NCI-H146 (cell line): ENCODE measurements around the gene PMM2.
"Not testable (repeated sequence)": the region's sequence is repeated elsewhere in the genome, so short reads cannot be mapped to it uniquely, and the experiment has no call there.

Experiments used
- DNase-seq: peaks from one replicate; lab custom pipeline; 2025; lab: John Stamatoyannopoulos, UW

Gene PMM2

DNA sequence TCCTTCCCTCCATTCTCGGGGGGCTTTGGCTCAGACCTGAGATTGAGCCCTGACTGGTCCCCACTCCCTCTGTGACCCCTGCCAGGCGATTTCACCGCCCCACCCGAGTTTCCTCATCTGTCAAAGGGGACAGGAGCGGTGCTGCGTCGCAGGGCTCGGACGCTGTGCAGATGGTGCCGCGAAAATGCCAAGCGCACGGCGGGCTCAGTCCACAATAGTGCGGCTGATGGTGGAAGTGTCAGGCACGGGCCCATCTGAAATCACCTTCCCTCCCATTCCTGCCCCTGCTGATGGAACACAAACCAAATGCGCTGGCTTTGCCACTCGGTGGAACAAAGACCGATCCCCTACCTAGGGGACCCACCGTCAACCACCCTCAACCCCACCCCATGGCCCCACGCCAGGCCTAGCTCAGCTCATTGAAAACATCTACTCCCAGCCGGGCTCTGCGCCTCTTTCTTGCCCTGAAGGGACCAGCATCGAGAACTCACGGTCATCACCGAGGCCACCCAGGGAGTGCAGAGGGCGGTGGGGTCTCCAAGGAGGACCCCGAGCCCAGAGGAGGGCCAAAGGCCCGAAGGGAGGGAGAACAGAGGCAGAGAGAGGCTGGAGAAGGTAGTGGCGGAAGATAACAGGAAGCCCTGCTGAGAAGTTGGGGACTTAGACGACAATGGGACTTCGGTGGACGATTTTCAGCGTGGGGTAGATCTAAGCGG, 69.7 kb downstream of the PMM2 start:
- peak; percentile 33 for DNase-seq

DNA sequence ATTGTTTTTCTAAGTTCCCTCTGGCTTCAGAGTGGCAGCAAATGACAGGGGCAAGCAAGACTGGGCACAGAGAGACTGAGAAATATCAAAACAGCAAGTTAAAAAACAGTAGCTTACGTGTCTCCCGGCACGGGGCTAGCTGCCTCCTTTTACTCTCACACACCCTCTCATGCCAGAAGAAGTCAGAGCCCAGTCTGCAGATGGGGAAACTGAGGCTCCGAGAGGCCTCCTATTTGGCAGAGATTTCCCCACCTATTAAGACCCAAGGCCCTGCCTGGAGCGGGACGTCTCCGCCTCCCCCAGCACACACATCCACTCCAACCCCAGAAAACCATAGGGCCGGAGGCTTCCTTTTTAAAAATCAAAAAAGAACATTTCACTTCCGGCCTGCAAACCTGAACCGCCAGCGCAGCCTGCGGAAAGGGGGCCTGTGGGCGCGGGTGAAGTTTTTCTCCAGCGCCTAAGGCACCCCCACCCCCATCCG, 70.3 kb downstream of the PMM2 start:
- no peak for DNase-seq

DNA sequence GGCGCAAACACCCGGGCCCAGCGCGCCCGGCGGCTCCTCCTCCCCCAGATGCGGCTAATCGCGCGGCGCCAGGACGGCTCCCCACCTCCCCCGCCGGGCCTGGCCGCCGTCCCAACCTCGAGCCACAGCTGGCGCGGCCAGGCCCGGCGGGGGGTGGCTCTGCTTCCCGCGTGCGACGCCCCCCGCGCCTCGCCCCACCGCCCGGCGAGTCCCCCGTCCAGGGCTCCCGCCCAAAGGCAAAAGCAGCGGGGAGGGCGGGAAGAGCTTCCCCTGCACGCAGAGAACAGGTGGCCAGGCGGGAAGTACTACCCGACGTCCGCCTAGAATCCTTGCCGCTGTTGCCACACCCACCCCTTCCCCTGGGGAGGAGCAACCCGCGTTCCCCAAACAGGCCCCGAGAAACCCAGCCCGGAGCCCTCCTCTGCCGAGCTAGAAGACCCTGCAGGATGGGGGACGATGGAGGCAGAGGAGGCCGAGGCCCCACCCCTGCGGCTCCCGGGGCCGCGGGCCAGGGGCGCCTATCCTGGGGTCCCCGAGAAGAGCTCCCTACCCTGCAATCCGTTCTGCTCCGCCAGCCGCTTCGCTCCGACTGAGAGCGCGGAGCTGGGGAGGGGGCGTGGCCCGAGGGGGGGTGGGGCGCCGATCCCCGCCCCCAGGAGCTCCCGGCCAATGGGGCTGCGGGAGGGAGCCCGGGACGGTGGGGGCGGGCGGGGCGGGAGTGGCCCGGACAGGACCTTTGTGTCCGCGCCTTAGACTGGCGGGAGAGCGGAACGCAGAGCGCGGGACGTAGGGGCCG, 71.0 kb downstream of the PMM2 start, which contains the start of gene CARHSP1:
TSS of gene CARHSP1 (minus strand) at position 591 of the 796 bp plus-strand sequence. CDS start 9,678 bp downstream, outside the sequence.
- DNase-seq: peak; percentile 97

DNA sequence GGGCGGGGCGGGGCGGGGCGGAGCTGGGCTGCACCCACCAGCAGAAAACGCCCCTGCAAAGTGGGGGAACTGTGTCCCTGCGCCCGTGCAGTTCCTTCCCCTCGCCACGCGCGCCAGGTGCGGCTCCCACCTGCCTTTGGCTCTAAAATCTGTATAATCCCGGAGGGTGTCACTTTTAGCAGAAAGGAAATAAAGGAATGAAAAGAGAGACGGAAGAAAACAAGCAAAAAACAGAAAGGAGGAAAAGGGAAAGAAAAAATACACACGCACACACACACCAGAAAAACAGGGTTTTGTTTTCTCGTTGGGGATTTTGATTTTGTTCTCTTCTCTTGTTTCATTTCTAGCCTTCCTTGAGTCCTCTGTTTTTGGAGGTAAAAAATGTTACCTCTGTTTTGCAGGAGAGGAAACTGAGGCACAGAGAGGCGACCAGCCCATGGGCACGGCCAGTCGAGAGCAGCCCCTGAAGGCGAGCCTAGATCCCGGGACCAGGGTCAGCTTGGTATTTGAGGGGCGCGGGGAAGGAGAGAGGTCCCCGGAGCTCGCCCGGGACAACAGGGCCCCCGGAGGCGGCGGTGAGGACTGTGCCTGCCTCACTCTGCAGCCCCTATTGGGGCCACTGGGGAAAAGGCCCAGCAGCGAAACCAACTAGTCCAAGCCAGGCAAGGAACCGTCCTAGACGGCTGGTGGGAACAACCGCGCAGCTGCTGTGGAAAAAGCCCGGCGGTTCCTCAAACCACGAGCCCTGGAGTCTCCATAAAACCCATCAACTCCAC, 71.8 kb downstream of the PMM2 start:
- no peak for DNase-seq

DNA sequence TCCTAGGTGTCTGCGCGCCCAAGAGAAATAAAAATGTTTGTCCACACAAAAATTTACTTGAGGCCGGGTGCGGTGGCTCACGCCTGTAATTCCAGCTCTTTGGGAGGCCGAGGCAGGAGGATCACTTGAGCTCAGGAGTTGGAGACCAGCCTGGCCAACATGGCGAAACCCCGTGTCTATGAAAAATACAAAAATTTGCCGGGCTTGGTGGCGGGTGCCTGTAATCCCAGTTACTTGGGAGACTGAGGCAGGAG, 72.3 kb downstream of the PMM2 start:
- DNase-seq: not testable (repeated sequence)

DNA sequence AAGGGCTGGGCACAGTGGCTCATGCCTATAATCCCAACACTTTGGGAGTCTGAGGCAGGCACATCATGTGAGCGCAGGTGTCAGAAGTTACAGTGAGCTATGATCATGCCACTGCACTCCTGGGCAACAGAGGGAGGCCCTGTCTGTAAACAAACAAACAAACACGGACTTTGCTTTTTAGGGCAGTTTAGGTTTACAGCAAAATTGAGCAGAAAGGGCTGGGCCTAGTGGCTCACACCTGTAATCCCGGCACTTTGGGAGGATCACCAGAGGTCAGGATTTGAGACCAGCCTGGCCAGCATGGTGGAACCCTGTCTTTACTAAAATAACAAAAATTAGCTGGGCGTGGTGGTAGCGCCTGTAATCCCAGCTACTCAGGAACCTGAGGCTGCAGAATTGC, 74.4 kb downstream of the PMM2 start:
- DNase-seq: no peak

DNA sequence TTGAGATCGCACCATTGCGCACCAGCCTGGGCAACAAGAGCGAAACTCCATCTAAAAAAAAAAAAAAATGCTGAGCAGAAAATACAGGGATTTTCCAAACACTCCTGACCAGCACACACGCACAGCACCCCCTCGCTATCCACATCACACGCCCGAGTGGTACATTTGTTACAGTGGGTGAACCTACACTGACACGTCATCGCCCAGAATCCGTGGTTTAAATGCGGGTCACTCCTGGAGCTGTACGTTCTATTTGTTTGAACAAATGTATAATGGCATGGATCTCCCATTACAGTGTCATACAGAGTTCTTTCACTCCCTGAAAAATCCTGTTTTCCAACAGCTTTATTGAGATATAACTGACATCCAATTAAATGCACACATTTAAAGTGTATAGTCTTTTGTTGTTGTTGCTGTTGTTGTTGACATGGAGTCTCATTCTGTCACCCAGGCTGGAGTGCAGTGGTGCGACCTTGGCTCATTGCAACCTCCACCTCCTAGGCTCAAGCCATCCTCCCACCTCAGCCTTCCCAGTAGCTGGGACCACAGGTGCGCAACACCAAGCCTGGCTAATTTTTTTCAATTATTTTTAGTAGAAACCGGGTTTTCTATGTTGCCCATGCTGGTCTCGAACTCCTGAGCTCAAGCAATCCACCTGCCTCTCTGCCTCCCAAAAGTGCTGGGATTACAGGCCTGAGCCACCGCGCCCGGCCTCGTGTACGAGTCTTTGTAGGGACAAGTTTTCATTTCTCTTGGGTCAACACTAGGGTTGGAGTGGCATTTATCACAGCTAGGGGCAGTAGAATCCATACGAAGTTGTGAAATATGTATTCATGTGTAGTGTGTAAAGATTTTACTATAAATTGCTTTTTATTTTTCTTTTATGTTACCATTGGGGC, 75.6 kb downstream of the PMM2 start:
- no peak for DNase-seq

DNA sequence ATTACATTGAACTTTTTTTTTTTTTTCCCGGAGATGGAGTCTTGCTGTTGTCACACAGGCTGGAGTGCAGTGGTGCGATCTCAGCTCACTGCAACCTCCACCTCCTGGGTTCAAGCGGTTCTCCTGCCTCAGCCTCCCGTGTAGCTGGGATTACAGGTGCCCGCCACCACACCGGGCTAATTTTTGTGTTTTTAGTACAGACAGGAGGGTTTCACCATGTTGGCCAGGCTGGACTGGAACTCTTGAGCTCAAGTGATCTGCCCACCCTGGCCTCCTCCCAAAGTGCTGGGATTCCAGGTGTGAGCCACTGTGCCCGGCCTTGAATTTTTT, 76.2 kb downstream of the PMM2 start:
- not testable (repeated sequence) for DNase-seq

DNA sequence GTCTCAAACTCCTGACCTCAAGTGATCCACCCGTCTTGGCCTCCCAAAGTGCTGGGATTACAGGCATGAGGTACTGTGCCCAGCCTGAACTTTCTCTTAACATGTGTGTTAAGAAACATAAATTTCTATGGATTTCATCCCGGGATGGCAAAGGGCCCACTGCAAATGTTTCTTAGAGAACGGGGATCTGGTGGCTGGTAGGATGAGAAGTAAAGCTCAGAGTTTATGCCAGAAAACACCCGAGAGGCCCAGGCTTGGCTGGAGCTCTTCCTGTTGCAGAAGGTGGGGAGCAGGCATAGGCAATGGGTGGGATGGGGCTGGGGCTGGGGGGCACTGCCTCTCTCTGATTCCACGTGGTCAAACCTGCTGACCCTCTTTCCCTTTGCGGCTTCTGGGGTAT, 76.7 kb downstream of the PMM2 start:
- no peak for DNase-seq

DNA sequence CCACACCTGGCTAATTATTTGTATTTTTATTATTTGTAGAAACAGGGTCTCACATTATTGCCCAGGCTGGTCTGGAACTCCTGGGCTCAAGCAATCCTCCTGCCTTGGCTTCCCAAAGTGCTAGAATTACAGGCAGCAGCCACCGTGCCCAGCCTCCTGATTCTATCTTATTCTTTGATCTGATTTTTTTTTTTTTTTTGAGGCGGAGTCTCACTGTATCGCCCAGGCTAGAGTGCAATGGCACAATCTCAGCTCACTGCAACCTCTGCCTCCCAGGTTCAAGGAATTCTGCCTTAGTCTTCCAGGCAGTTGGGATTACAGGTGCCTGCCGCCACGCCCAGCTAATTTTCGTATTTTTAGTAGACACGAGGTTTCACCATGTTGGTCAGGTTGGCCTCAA, 77.7 kb downstream of the PMM2 start:
- not testable (repeated sequence) for DNase-seq

DNA sequence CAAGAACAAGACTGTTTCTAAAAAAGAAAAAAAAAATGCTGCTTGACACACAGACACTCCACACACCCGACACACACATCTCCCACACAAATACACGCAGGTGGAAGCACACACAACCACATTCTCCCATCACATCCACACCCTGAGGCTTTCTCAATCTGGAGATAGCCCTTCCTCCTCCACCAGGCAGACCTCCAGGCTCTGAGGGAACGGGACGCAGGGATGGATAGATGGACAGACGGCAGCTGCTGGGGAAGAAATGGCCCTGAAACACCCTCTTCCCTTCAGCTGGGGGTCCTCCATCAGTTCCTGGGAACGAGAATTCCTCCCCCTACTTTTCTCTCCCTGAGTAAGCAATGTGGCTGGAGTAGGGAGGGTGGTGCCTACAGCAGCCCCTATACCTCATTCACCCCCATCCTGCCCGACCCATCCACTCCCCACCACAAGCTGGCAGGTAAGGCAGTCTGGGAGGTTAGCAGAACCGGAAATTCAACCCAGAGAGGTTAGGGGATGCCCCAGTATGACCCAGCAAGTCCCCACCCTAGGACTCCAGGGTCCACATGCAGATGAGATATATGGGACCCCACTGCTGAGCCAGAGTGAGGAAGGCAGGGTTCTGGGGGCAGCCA, 80.4 kb downstream of the PMM2 start:
- DNase-seq: no peak

DNA sequence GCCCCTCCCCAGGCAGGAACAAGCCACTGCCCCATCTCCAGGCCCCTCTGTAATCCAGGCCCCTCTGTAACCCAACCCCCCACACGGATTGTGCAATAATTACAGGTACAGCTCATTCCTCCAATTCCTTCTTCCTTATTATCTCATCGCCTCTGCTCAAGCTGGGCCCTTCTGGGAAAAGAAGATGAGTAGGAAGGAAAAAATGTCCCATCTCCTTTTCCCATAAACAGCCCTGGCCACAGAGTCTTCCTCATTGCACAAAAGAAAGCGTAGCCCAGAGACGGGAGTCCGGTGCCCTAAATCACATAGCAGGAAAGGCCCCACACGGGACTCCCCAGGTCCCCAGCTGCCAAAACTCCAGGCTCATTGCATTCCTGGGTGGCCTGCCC, 80.9 kb downstream of the PMM2 start:
- no peak for DNase-seq

DNA sequence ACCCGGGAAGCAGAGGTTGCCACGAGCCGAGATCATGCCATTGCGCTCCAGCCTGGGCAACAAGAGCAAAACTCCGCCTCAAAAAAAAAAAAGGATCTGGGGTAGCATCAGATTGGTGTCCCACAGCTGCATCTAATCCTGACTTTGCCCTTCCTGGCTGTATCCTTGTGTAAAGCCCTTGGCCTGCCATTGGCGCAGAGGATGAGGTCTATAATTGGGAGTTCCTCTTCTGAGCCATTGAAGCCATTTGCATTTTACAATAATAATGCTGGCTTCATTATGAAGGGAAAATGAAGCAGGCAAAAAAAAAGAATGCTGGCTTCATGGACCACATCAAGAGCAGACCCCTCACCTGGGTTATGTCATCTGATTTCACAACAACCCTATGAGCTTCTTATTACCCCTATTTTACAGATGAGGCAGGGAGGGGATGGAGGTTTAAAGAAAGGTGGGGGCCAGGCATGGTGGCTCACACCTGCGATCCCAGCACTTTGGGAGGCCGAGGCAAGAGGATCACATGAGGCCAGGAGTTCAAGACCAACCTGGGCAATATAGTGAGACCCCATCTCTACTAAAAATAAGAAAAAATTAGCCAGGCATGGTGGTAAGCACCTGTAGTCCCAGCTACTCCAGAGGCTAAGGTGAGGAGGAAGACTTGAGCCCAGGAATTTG, 83.3 kb downstream of the PMM2 start:
- no peak for DNase-seq

DNA sequence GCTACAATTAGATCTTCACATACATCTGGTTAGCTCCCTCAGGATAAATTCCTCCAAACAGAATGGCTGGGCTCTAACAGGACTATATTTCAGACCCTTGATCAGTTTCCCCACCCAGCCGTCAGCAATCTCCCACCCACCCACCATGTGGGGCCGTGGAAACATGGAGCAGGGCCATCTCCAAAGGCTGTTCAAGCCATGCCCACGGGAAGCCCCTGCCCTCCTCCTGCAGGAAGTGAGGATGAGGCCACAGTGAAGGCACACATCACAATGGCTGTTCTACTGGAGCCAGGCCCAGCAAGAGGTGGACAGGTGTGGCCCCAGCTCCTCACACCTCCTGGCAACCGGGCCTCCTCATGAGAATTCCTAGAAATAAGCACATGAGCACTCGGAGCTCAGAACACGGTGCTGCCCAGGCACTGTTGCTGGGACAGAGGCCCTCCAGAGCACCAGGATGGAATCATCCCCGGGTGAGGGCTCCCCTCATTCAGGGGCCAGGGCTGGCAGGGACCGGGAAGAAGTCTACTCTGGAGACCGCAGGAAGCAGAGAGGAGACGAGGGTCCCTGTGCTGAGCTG, 84.5 kb downstream of the PMM2 start, which contains the start of gene LITAFD:
TSS of gene LITAFD (plus strand) at position 311 of the 577 bp plus-strand sequence. CDS start 2,005 bp downstream, outside the sequence.
- no peak for DNase-seq

DNA sequence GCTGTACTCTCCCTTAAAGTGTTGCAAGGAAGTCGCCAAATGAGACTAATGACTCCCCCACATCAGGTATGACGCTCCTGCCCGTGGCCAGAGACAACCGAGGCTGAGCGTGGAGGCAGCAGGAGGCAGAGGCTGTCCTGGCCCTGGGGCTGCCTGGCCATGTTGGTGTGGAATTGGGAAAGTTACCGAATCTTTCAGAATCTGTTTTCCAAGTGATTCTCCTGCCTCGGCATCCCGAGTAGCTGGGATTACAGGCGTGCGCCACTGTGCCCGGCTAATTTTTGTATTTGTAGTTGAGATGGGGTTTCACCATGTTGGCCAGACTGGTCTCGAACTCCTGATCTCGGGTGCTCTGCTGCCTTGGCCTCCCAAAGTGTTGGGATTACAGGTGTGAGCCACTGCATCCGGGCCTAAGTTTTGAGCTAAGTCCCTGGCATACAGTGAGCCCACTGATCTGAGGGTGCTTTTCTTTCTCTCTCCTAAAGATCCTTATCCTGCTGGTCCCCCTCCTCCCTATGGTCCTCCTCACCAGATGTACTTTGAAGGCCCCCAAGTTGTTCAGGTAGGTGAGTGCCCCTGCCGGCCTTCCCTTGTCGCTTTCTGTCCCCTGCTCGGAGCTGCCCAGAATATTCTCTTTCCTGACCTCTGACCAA, 85.2 kb downstream of the PMM2 start:
- DNase-seq: no peak

DNA sequence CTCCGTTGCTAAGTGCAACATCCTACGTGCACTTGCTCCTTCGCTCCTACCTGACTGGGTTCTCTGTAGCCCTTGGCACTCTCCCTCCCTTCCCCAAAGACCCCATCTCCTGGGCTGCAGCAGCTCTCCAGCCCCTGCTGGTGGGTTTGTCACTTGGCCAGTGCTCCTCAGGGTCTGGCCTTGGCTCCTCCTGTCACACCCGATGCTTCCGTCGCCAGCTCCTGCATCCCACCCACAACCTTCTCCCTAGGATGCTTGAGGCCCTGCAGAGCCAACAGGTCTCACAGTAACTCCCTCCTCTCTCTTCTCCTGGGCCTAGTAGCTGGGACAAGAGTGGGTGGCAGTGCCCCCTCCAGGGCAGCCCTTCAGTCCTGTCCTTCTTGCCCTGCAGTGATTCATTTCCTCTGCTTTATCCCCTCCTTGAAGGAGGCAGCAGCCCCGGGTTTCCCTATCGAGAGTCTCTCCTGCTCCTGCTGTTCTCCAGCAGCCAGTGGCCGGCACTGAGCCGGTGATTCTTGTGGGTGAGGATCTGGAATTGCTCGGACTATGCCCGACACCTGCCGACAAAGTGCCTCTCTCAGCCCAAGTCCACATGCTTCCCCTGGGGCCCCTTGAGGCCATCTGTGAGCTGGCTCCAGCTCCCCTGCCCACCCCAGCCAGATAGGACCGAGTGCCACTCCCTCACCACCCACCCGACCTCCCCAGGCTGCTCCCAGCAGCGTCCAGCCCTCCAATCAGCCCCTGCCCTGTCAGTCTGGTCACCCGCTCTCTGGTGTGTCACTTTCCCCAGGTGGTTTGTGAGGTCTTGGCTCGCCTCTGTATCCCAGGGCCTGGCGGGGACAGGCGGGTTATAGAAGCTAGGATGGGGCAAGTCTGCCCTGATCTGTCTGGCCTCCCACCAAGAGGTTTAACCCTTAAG, 88.3 kb downstream of the PMM2 start:
- DNase-seq: no peak

DNA sequence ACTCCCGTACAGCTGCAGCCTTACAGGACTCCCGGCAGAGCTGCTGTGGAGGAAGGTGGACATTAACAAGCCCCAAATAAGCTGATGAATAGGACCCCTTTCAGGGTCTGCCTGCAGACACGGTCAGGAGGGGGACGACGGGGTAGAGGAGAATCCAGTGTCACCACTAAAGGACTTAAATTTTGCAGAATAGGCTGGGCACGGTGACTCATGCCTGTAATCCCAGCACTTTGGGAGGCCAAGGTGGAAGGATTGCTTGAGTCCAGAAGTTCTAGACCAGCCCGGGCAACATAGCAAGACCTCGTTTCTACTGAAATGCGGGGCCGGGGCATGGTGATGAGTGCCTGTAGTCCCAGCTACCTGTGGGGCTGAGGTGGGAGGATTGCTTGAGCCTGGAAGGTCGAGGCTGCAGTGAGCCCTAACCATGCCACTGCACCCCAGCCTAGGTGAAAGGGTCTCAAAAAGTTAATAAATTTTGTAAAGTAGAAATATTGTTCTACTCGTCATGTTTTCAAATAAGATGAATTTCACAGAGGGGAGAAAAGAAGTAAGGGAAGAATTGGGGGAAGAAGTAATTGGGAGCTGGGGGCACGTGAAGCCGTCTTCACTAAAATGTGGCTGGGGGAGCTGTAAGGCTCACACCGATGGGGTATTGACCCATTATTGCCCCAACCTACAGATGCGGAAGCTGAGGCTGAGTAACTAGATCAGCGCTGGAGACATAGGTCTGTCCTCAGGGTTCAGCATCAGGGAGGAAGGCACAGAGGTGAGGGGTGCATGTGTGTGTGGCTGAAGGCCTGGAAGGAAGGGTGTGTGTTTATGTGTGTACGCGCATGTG, 89.2 kb downstream of the PMM2 start:
- DNase-seq: no peak

DNA sequence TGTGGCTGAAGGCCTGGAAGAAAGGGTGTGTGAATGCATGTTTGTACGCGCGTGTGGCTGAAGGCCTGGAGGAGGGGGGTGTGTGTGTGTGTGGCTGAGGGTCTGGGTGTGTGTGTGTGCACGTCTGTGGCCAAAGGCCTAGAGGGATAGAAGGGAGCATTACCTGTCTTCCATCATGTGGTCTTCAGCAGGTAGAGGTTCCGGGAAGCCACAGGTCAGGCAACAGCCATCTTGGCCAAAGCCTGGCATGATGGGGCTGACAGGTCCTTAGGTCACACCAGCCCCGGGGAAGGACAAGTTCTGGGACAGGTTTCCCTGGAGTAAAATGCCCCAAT, 89.8 kb downstream of the PMM2 start:
- no peak for DNase-seq
